Smooth muscle cell of the brain vasculature (primary cell): ENCODE measurements around the gene PGM2.

Experiments used
- DNase-seq: peaks from one replicate; pipeline ENCODE4 v3.0.0-alpha.2; 2012; ENCODE audit warnings: low read depth, low spot score

Gene PGM2

DNA sequence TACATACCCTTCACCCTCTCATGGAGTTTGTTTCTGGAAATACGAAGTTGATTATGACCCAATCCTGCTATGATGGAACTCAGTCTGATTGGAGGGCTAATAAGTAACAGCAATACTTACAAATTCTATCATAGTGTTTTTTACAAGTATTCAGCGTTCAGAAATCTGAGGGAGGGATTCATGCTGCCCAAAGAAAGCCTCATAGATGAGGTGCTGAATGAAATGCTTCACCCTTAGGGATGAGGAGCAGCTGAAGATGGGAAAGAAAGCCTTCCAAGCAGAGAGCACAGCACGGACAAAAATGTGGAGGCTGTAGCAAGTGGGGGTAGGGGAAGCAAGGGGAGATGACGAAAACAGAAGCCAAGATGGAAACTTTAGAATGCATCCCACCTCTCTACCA lies 36.5 kb downstream of the PGM2 start:
- no peak for DNase-seq

- no peak for DNase-seq
These were observed 38.3 kb downstream of the PGM2 start for GRCh38 chr4:37864786-37865185.

- DNase-seq = peak; percentile 23
These were observed 39.0 kb downstream of the PGM2 start for GRCh38 chr4:37865450-37865849.

GRCh38 chr4:37867102-37867501 lies 40.6 kb downstream of the PGM2 start:
- DNase-seq = no peak

- no peak for DNase-seq
These were observed 41.8 kb downstream of the PGM2 start for GRCh38 chr4:37868238-37868637.

- no peak for DNase-seq
These were observed 46.0 kb downstream of the PGM2 start for GRCh38 chr4:37872310-37872988.

GRCh38 chr4:37873386-37873785 lies 46.9 kb downstream of the PGM2 start:
- DNase-seq = peak; percentile 39

- DNase-seq = no peak
These were observed 49.7 kb downstream of the PGM2 start for GRCh38 chr4:37876156-37876555.

DNA sequence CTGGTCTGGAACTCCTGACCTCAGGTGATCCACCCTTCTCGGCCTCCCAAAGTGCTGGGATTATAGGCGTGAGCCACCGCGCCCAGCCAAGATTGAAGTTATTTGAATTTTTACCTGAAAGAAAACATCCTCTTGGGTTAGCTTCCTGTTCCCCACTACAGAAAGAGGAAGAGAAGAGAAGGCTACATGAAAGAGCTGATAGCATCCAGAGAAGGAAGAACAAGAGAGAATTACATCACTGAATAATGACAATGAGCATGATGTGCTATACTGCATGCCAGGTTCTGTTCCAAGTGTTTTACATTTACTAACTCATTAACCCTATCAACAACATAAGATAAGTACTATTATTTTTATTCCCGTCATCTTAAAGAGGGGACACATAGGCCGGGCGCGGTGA lies 52.9 kb downstream of the PGM2 start:
- DNase-seq = no peak

DNA sequence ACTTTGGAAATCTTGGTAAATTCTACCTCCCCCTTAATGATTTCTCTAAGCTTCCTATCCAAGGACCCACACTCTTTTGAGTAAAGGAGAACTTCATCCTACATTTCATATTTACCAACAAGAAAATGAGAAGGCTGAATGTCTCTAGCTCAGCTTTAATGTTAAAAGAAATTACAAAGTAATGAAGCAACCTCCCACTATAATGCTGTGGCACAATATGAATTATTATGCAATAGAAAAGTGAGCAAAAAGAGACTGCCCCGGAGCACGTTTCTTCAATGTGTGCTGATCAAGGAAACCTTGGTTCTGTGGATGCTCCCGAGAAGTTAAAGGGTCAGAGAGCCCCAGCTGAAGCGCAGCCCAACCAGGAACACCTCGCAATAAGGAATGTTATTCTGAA lies 55.3 kb downstream of the PGM2 start:
- no peak for DNase-seq

- no peak for DNase-seq
These were observed 56.3 kb downstream of the PGM2 start for GRCh38 chr4:37882665-37883296.

DNA sequence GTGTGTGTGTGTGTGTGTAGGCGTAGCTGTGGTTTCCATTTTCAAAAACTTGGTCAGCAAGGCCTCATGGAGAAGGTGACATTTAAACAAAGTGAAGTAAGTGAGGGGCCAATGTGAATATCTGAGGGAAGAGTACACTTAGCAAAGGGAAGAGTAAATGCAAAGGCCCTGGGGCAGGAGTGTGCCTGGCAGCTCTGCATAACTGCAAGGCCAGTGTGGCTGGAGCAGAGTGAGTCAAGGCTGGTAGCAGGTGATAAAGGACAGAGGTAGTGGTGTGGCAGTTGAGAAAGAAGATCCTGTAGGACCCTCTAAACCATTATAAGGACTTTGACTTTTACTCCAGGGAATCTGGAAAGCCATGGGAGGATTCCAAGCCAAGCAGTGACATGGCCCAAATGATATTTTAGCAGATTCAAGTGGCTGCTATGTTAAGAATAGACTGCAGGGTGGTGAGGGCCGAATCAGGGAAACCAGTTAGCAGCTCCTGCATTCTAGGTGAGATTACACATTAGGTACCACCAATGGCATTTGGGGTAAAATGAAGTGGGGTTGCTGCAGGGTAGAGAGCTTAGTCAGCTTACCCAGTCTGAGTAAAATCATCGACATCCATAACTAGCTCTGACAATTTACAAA lies 58.5 kb downstream of the PGM2 start:
- DNase-seq = no peak

- DNase-seq = no peak
These were observed 59.0 kb downstream of the PGM2 start for GRCh38 chr4:37885496-37885895.

DNA sequence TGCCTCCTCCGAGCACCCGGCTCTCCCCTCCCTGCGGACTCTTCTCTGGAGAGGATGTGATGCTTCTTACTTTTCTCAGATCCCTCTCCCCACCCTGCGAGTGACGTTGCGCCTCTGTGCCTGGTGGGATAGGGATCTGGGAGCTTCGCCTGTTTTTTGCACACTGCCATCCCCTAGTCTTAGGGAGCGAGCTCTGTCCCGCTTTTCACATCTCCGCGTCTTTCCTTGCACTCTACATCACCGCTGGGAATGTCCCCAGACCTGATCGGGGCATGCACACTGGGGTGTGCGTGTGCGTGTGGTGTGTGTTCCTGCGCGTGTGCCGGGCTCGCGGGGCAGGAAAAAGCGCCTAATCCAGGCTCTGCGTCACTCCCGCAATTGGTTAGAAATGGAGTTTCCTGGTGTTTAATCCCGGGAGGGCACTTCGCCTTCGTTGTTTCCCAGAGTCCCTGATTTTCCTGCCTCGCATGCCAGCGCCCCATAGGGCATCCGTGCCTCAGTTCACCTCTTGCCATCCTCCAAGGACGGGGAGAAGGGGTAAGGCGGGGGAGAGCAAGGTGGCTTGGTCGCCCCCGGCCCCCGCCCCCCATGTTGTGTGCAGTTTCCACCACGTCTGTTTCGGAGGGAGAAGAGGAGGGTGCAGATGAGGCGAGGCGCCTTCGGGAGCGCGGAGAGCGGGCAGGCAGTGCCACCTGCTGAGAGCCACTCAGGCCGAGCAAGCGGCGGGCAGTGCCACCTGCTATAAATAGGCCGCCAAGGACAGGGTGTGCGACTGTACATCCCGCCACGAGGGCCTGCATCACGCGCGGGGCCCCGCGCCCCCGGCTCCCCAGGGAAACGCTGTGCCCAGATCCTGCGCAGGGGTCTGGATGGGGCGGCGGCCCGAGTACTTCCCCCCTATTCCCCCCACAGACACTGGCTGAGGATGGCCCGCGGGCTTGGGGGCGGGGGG lies 63.6 kb downstream of the PGM2 start:
- no peak for DNase-seq

DNA sequence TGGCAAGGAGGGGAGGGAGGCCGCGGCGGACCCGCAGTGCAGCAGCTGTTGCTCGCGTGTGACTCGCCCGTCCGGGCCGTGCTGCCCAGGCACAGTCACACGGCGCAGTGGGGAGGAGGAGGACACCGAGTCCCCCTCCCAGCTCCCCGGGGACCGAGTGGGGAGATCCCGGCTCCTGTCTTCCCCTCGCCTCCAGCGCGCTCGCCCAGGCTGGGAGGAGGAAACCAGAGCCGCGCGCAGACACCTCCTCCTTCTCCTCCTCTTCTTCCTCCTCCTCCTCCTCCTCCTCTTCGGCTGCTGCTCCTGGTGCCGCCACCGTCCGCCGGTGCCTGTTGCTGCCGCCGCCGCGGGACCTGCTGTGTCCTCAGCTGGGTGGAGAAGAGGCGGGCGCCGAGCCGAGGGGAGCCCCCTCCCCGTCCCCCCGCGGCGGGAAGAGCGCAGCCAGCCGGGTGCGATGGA lies 64.3 kb downstream of the PGM2 start, which contains the start of gene TBC1D1:
Gene TBC1D1 (plus strand): TSS at position 284 of the 459 bp plus-strand sequence. CDS start 11,012 bp downstream, outside the sequence.
- DNase-seq = no peak

- DNase-seq = no peak
These were observed 65.0 kb downstream of the PGM2 start for GRCh38 chr4:37891260-37892159.

- DNase-seq = no peak
These were observed 66.2 kb downstream of the PGM2 start for GRCh38 chr4:37892641-37893040.

DNA sequence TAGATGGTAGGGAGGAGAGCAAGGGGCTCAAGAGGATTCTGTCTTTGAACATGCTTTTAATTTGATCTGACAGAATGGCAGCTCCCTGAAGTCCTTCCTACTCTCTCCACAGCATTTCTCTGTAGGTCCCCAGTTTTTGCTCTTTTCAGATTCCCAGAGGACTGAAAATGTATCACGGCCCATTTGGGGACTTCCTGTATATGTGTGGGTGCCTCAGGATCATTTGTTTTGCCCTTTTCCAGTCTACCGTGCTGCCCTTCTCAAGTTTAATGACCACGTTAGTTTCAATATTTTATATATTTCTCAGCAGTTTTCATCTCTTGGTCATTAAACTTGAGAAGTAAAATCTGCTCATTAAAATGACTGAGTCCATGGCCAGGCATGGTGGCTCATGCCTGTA lies 66.7 kb downstream of the PGM2 start:
- DNase-seq = no peak

DNA sequence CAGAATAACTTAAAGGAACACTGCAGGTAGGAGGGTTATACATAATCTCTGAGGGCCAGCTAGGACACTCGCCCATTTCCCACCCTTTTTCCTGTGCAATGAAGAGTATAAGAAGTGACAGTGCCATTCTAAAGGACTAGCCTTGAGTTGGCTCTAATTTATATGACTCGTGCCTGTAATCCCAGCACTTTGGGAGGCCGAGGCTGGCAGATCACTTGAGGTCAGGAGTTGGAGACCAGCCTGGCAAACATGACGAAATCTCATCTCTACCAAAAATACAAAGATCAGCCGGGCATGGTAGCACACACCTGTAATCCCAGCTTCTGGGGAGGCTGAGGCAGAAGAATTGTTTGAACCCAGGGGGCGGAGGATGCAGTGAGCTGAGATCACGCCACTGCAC lies 68.8 kb downstream of the PGM2 start:
- no peak for DNase-seq

DNA sequence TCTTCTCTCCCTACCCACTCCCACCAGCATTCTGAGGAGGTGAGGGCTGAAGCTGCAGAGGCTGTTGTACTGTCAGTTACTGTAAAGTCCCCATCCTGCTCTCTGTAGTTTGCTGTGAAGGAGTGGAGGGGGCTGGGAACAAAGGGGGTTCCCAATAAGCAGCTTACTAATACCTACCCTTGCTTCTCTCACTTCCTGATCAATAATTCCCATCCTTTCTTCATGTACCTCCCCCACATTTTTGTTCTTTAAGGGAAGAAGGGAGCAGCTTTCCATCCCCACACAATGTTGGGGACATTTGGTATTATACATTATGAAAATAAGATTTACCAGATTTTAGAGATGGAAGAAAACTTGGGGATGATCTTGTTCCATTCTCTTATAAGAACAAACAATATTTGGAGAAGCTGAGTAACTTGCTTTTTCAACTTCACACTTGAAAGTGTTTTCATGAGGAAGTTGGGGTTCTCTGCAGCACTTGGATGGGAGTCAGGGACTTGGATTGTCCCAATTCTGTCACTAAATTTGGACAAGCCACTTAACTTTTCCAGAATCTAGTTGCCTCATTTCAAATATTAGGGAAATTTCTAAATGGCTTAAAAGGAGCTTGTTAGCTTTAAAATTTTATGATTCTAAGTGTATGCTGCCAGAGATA lies 69.8 kb downstream of the PGM2 start:
- no peak for DNase-seq
